AG10803 (cell line): ENCODE measurements around the gene COPS3.

Experiments used
- DNase-seq: peaks from one replicate; pipeline ENCODE4 v3.0.0; 2010; ENCODE audit warnings: low read depth
- H3K4me3 ChIP-seq: 2 replicates; pipeline ENCODE4 v1.5.1; 2011; ENCODE audit warnings: mild to moderate bottlenecking, low read length, control low read depth
- CTCF ChIP-seq: conservative IDR thresholded peaks from 2 replicates; pipeline ENCODE4 v1.5.1; 2011; ENCODE audit warnings: mild to moderate bottlenecking, low read length, control low read depth, inconsistent platforms

Gene COPS3

GRCh38 chr17:17216236-17216635, 64.8 kb downstream of the COPS3 start:
- no peak for DNase-seq
- H3K4me3 ChIP-seq = no peak overlapping the region
- no peak for TF ChIP-seq CTCF

GRCh38 chr17:17215575-17215974, 65.5 kb downstream of the COPS3 start:
- no peak overlapping the region for H3K4me3 ChIP-seq
- no peak for DNase-seq
- no peak for TF ChIP-seq CTCF

GRCh38 chr17:17214646-17215436, 66.2 kb downstream of the COPS3 start:
- no peak for DNase-seq
- TF ChIP-seq CTCF = no peak
- no peak overlapping the region for H3K4me3 ChIP-seq

- TF ChIP-seq CTCF = no peak
- no peak overlapping the region for H3K4me3 ChIP-seq
- no peak for DNase-seq
Measured at GRCh38 chr17:17213775-17214174, 67.3 kb downstream of the COPS3 start.

- H3K4me3 ChIP-seq = no peak overlapping the region
- TF ChIP-seq CTCF = no peak
- no peak for DNase-seq
Measured at GRCh38 chr17:17207998-17208397, 73.0 kb downstream of the COPS3 start.

- no peak overlapping the region for H3K4me3 ChIP-seq
- no peak for DNase-seq
- TF ChIP-seq CTCF = no peak
Measured at GRCh38 chr17:17206913-17207335, 74.1 kb downstream of the COPS3 start.
